GM12891 (cell line): ENCODE results near the gene PITPNC1.

Source experiments
- POLR2A ChIP-seq: IDR thresholded peaks from 2 replicates; pipeline ENCODE4 v1.6.1; 2011; ENCODE audit warnings: low read depth, low read length, control low read depth
- POLR2AphosphoS5 ChIP-seq: IDR thresholded peaks from 2 replicates; pipeline ENCODE4 v1.6.1; 2011; ENCODE audit warnings: low read depth, low read length, control low read depth
- TAF1 ChIP-seq: IDR thresholded peaks from 2 replicates; pipeline ENCODE4 v1.6.1; 2011; ENCODE audit warnings: low read depth, low read length, control low read depth

GRCh38 chr17:67523101-67523500 is 146.0 kb downstream of the PITPNC1 start:
- TF ChIP-seq POLR2A = no peak
- TF ChIP-seq POLR2AphosphoS5 = no peak
- no peak for TF ChIP-seq TAF1
